HG02623 (cell line): ENCODE data around the gene NXPE3.
"Not testable (repeated sequence)": the region's sequence is repeated elsewhere in the genome, so short reads cannot be mapped to it uniquely, and the experiment has no call there.

Experiments used
- ATAC-seq: cut with Tn5 transposase; IDR thresholded peaks from one replicate; pipeline ENCODE4 v1.9.1; 2021; ENCODE audit warnings: moderate library complexity; ENCODE audit not compliant: unreplicated experiment

The NXPE3 gene

DNA sequence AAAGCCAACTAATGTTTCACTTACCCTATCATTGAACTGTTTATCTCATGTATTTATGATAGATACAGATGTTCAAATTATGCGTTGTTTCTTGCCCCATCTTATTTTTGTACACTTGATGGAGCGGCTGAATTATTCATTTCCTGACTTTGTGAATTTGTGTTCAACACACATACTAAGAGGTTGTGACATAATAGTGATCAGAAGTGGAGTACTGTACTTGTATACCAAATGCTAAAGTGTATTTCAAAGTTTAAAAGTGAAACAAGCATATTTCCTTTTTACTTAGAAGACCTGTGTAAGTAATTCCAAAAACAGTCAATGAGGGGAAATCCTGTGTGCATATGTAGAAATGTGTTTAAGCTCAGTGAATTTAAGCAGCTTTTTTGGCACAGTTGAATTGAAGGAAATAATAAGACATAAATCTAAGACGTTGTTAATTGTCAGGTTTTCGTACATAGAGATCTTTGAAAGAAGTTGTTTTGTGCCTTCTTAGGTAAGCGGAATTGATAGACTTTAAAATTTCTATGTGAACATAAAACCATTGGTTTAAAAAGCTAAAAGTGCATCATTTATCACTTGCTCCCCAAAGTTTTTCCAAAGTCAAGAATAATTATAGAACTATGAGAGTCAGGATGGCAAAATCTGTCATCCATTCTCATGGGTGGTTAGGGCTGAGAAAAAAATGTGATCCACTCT is 72.2 kb downstream of the NXPE3 start:
- ATAC-seq: no peak

DNA sequence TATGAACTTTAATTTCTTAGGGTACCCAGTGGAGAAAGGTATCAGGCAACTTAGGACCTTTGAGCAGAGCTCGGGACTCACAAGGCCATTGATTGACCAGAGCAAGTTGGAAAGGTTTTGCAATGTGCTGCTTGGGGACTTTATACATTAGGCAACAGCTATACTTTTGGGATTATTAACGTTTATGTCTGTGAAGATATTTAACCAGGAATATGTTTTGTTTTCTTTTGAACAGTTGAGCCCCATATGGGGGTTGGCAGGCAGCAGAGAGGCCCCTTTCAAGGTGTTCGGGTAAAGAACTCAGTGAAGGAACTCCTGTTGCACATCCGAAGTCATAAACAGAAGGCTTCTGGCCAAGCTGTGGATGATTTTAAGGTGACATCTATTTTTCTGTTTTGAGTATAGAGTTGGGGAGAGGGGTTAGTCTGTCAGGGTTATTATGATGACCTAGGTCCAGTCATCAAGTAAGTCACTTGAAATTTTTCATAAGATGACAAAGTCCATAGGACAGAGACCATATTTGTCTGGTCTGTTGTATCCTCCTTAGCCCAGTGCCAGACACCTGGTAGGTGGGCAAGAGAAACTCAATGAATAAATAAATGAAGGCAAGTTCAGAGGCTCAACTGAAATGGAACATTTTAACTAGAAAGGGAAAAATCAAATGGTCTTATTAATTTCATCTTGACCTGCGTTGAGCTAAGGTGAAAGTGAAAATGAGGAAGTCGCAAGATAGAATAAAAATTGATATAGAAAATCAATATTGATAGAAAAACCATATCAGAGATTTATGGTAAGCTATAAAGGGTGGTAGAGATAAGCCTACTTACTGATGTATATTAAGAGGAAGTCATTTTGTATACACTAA is 73.1 kb downstream of the NXPE3 start:
- ATAC-seq: no peak

DNA sequence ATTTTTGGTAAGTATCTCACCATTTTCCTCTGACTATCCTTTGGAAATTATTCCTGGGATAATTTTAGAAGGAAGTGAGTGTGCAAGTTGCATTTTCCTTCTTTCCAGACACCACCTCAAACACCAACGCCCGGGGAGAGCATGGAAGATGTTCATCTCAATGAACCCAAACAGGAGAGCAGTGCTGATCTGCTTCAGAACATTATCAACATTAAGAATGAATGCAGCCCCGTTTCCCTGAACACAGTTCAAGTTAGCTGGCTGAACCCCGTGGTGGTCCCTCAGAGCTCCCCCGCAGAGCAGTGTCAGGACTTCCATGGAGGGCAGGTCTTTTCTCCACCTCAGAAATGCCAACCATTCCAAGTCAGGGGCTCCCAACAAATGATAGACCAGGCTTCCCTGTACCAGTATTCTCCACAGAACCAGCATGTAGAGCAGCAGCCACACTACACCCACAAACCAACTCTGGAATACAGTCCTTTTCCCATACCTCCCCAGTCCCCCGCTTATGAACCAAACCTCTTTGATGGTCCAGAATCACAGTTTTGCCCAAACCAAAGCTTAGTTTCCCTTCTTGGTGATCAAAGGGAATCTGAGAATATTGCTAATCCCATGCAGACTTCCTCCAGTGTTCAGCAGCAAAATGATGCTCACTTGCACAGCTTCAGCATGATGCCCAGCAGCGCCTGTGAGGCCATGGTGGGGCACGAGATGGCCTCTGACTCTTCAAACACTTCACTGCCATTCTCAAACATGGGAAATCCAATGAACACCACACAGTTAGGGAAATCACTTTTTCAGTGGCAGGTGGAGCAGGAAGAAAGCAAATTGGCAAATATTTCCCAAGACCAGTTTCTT is 74.2 kb downstream of the NXPE3 start:
- ATAC-seq: no peak

DNA sequence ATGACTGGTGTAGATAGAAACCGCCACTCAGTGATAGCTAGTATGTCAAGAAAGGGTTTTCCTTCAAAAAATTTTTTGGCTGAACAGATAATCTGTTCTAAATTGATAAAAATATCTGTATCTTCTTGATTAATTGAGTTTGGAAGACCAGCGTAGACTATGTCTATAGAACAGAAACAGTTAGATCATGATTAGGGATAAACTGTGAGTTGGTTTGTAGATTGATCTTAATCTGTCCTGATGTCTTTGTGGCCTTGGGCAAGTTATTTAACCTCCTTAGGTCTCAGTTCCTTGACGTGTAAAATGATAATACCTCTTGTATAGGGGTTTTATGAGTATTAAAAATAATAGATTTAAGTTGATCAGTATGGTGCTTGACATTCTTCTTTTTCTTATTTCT is 75.0 kb downstream of the NXPE3 start:
- ATAC-seq: no peak

DNA sequence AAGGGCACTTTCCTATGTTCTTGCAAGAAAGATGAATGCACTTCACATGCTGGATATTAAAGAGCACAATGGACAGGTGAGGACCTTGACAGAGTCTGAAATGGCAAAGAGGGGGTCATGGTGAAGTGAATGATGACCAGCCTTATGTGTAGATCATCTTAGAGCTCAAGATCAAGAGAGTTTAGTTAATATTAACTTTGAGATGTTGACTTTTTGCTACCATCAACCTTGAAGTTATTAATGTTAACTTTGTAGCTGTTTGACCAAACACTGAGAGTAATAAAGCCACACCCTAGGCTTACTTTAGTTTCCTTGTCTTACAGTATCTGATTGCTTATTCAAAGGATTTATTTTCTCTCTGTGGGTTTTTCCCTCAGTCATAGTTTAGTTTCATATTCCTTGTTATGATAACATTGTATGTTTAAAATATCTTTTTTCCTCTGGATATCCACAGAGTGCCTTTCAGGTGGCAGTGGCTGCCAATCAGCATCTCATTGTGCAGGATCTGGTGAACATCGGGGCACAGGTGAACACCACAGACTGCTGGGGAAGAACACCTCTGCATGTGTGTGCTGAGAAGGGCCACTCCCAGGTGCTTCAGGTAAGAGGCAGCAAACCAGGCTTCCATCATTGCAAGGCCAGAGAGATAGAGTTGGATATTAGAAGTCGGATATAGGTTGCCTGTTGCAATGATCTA is 75.7 kb downstream of the NXPE3 start:
- ATAC-seq: no peak

DNA sequence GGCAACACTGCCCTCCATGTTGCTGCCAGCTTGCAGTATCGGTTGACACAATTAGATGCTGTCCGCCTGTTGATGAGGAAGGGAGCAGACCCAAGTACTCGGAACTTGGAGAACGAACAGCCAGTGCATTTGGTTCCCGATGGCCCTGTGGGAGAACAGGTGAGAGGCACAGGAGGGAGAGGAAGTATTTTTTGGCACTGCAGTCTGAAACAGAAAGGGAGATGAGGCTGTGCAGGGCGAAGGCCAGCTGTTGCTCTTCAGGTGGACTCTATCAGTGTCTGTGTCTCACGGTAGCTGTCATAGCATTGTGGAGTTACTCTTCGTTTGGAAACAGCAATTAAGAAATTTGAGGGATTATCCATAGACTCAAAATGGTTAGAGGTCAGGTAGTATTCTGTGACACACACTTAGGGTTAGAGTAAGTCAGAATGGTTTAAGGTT is 78.3 kb downstream of the NXPE3 start:
- no peak for ATAC-seq

DNA sequence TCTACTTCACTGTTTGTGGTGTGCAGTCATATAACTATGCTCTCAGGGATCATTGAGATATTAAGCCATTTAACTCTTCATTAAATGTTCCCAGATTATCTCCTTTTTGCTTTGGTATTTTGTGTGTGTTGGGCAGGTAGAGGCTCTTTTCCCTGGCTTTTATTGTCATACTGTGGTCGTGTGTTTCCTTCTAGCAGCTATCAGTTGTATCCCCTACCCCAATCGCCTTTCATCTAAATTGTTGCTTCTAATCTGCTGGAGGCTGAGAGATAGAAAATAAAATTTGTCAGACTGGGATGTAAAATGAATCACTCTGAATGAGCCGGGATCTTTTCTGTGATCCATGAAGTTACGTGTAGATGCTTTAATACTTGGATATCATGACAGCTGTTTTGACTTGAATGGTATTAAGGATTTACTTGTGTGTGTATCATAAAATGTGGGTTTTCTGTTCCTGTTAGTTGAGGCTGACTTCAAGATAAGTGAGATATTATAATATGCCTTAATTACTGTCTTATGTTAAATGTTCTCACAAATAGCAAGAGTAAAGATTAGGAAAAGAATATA is 79.5 kb downstream of the NXPE3 start:
- ATAC-seq: no peak

DNA sequence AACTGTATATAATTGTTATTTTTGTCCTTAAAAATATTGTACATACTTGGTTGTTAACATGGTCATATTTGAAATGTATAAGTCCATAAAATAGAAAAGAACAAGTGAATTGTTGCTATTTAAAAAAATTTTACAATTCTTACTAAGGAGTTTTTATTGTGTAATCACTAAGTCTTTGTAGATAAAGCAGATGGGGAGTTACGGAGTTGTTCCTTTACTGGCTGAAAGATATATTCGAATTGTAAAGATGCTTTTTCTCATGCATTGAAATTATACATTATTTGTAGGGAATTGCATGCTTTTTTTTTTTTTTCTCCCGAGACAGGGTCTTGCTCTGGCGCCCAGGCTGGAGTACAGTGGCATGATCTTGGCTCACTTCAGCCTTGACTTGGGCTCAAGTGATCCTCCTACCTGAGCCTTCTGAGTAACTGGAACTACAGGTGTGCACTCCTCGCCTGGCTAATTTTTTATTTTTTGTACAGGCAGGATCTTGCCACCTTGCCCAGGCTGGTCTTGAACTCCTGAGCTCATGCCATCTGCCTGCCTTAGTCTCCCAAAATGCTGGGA is 81.0 kb downstream of the NXPE3 start:
- no peak for ATAC-seq

DNA sequence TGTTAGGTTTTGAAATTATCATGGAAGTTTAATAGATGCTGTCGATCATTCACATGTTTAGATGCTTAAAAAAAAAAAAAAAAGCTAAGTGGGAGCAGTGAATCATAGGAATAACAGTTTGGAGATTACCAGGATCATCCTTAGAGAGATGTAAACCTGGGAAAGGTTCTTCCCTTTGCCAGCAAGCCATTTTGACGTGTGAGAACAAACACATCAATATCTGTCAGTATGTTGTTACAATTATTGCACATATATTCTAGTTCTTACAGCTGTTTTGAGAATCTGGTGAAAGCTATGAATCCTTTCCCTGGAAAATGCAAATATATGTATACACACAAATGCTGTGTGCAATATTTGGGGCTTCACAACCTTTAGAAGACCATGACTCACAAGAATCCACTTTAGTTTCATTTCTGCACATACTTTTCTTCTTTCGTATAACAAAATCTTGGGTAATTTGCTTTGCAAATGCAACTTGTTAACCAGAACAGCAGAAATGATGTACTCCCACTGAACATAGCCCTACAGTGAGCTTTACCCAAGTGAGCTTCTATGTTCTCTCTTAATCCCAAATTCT is 82.3 kb downstream of the NXPE3 start:
- peak; percentile 52 for ATAC-seq

DNA sequence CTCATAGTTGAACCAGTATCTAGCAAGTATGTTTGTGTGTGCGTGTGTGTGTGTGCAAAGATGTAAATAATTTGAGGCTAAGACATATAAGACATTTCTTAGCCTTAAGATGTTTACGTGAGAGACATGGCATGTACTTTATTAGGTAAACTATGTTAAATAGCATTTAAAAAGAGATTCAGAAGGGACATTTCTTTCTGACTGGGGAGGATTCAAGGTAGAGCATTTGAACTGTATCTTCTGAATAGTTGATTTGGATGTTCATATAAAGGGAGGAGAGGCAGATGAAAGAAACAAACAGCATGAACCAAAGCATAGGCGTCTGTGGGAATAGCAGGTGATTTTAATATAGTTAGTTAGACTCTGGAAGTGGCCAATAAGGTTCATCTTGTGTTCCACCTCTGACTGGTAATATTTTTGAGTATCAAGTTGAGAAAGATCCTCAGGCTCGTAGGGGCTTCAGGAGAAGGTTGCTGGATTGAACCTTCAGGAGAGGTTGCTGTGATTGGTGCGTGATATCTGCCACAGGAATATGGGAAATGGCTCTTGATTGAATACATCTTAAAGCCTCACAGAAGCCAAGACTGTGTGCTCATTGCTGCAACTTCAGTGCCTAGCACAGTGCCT is 82.9 kb downstream of the NXPE3 start:
- ATAC-seq: no peak

DNA sequence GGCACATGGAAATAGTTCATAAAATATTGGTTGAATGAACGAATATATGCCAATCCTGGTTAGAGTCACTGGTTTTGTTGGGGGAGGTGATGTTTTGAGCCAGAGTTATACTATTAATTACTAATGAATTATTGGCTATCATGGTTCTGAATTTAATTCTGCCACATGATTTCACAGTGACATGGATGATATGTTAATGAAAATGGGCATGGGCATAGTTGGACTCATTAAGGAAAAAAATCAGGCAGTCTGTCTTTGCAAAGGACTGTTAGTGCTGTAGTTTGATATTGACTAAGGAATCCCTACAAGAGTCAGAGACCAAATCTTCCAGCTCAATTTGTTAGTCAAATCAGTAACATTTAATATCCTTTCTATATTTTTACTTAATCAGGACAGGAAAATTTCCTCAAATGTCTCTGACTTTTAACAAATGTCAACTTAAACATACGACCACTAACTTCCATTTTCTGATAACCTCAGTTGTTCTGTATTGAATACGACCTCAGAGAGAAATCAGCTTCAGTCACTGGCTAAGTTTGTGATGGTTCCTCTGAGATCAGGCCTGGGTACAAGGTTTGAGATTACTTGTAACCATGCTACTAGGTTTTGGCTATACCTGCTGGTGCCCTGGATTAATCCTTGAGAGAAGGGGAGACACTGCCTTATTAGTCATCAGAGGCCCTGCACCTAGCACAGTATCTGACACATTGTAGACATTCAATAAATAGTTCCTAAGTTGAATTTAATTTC is 83.6 kb downstream of the NXPE3 start:
- no peak for ATAC-seq

DNA sequence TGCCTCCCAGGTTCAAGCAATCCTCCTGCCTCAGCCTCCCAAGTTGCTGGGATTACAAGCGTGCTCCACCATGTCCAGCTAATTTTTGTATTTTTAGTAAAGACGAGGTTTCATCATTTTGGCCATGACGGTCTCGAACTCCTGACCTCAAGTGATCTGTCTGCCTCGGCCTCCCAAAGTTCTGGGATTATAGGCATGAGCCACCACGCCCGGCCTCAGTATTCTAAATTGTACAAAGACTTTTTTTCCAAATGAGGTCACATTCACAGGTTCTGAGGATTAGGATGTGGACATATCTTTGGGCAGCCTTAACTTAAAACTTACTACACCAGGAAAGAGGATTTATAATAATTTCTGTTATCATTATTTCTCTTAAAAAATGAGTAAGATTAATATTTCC is 85.9 kb downstream of the NXPE3 start:
- not testable (repeated sequence) for ATAC-seq

DNA sequence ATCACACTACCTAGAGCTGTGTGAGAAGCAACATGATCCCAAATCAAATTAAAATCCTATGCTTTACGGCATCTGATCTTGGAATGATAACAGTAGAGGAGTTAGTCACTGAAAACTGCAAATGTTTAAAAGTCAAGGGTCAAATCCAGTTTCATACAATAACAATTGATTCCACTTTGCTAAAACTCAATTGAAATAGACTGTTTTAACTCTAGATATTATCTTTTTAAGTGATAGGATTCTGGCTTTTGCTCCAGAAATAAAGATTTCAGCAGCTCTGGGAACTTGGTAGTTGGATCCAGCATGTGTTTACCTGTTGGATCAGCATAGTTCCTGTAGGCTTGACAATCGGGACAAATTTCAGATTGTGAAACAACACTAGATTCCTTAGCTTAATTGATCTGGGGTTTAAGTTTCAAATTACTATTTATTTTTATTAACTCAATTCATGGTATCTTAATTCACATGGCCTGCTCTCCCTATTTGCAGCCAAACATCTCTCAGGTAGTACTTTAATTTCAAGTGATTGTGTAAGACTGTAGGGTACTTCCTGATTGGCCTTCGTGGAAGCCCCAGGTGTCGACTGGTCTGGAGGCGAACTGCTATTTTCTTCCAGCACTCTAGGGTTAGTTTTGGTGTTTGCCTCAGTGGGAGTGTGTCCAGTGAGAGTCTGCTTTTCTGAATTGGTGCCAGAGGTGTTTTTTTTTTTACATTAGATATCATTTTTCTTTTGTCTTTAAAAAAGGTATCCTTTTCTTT is 86.9 kb downstream of the NXPE3 start:
- ATAC-seq: no peak

DNA sequence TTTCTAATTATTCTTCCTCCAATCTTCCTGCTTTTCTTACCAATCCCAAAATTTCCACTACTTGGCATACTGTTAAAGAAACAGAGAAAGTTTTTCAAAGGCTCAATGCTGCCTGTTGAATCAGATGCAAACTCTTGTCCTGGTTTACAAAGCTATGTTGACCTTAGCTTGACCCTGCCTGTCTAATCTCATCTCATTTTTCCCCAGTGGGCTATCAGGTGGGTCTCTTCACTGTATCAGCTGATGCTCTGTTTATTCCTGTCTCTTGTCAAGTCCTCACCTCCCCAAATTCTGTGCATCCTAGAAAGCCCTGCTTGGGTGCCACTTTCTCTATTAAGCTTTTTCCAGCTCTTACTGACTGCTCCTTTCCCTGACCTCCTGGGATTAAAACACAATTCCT is 88.5 kb downstream of the NXPE3 start:
- ATAC-seq: no peak

DNA sequence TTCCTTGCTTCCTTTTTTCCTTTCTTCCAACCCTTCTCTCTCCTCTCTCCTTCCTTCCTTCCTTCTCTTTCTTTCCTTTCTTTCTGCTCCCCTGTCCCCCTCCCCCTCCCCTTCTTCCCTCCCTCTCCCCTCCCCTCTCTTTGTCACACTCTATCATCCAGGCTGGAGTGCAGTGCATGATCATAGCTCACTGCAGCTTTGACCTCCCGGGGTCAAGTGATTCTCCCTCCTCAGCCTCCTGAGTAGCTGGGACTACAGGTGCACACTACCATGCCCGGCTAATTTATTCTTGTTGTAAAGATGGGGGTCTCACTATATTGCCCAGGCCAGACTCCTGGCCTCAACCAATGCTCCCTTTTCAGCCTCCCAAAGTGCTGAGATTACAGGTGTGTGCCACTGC is 89.0 kb downstream of the NXPE3 start:
- no peak for ATAC-seq

DNA sequence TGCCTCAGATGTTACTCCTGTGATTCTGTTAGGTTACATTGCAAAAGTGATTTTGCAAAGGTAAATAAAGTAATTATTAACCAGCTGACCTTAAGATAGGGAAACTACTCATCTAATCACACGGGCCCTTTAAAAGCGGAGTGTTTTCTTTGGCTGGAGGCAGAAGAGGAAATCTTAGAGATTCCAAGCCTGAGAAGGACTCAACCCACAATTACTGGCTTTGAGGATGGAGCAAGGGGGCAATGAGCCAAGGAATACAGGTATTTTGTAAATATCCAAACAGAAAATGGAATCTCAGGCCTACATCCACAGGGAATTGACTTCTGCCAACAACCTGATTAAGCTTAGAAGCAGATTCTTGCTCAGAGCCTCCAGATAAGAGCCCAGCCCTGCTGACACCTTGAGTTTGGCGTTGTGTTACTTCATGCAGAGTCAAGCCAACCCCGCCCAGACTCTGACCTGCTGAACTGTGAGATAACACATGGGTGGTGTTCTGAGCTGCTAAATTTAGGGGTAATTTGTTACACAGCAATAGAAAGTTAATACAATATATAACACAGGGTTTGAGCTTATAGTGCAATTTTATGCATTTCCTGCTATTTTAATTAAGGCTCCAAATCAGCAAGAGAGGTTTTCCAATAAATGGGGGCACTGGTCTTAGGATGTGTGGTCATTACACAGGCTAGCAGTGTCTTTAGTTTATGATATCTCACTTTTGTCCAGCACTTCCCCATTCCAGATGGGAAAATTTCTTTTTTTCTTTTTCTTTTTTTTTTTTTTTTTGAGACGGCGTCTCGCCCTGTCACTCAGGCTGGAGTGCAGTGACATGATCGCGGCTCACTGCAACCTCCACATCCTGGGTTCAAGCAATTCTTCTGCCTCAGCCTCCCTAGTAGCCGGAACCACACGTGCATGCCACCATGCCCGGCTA is 89.8 kb downstream of the NXPE3 start:
- ATAC-seq: no peak

DNA sequence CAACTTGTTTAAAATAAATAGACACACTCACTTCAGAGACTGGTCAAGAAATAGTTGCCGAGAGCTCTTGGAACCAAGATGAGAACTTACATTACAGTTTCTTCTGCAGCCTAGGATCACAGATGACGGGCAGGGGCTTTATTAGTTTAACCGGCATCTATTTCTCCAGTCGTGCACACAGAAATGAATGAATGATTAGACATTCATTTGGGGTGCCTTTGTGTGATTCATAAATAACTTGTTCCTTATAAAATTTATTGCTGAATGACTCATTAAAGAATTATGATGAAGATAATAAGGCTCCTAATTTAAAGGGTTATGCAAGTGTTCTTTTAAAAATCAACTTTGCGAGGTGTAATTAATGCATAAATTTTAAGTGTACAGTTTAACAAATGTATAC is 91.1 kb downstream of the NXPE3 start:
- no peak for ATAC-seq
